Dedifferentiated amniotic fluid mesenchymal stem cell (primary cell): ENCODE data around the gene PDGFD.
"Not testable (repeated sequence)": the region's sequence is repeated elsewhere in the genome, so short reads cannot be mapped to it uniquely, and the experiment has no call there.

Experiments used
- DNase-seq: peaks from one replicate; pipeline ENCODE4 v3.0.0-alpha.2; 2016; ENCODE audit errors: extremely low spot score

The PDGFD gene

GRCh38 chr11:104054911-104055529, 108.9 kb downstream of the PDGFD start:
- DNase-seq = no peak

- no peak for DNase-seq
Measured at GRCh38 chr11:104053743-104054478, 110.0 kb downstream of the PDGFD start.

- DNase-seq = no peak
Measured at GRCh38 chr11:104051778-104052177, 112.2 kb downstream of the PDGFD start.

DNA sequence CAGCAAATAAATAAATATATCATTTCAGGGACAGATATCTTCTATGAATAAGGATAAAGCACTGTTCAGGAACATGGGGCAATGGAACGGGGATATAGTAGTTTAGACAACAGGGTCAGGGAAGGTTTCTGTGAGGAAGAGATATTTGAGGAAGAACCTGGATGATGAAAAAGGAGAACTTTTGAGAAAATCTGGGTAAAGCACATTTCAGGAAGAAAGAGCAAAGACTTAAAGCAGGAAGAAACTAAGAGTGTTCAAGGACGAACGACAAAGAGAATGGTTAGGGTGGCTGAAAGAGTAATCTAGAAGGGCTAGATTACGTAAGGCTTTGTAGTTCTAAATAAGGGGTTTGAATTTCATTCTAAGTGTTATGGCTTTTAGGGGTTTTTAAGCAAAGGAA, 114.8 kb downstream of the PDGFD start:
- DNase-seq = no peak

- DNase-seq = not testable (repeated sequence)
Measured at GRCh38 chr11:104046858-104047257, 117.1 kb downstream of the PDGFD start.

- DNase-seq = no peak
Measured at GRCh38 chr11:104046331-104046730, 117.6 kb downstream of the PDGFD start.

- DNase-seq = no peak
Measured at GRCh38 chr11:104043678-104044239, 120.2 kb downstream of the PDGFD start.

GRCh38 chr11:104043142-104043541, 120.8 kb downstream of the PDGFD start:
- DNase-seq = no peak

GRCh38 chr11:104041792-104042191, 122.2 kb downstream of the PDGFD start:
- DNase-seq = no peak

GRCh38 chr11:104036995-104037394, 127.0 kb downstream of the PDGFD start:
- DNase-seq = no peak

GRCh38 chr11:104036588-104036987, 127.4 kb downstream of the PDGFD start, which contains the start of gene DDI1:
Gene DDI1, plus strand, starts transcription at chr11:104036640. Its CDS starts 183 bp downstream, at chr11:104036823.
- DNase-seq = no peak

- no peak for DNase-seq
Measured at GRCh38 chr11:104033561-104033960, 130.4 kb downstream of the PDGFD start.

DNA sequence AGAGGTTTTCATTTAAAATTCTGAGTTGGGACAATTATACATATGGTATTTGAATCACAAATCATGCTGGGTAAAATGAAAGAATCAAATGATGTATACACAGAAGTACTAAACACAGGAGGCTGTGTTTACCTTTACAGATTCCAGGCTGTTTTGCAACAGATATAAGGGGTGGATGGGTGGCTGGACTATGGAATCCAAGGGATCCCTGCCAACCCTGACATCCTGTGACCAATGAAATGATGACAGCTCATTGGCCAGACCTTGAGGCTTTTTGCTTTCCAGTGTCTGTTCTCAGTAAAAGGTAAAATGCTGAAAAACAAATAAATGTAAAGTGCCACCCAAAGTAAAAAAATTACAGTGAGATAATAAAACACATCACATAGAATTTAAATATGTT, 130.8 kb downstream of the PDGFD start:
- no peak for DNase-seq

DNA sequence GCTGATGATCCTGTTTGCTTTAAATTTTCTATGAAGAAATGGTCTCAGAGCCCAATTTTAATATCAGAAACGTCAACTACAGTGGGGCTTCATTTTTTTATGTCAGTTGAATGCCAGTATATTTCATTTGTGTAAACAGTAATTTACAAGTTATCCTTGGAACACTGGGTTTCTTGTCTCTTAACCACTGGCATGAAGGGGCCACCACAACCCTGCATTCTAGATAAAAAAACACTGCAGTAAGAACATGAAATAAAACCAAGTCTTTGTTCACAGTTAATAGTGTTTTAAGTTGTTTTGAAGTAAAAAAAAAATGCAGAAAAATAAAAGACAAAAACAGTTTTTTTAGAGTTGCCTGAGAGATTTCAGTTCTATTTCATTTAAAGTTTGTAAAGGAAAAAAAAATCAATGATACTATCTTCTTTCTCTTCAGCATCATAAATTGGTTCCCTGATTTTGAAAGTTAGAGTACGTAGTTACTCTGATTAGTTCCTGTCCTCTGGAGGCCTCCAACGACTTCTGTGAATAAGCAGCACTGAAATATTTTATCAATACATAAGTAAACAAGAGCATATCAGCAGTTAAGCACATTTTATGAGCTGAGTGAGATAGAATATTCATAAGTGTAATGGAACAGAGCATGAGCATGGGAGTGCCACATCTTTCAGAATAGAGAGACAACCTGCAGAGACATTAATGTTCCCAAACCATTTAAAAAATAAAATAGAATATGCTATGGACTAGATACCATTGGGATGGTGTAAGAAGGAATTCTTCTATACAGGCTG, 135.3 kb downstream of the PDGFD start:
- no peak for DNase-seq

DNA sequence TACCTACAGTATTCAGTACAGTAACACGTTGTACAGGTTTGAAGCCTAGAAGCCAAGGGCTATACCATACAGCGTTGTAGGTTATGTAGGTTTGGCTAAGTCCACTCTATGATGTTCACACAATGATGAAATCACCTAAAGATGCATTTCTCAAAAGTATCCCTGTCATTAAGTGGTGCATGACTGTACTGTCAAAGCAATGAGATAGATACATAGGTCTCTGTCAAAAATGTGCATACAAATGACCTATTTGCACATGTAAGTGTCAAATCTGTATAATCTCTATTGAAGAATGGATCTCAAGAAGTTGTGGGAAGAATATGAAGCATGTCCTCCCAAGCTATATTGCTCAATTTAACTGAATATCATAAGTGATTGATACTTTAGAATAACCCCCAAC, 139.4 kb downstream of the PDGFD start:
- DNase-seq = no peak

- DNase-seq = no peak
Measured at GRCh38 chr11:104015649-104016415, 148.1 kb downstream of the PDGFD start.

GRCh38 chr11:104011044-104011443, 152.9 kb downstream of the PDGFD start:
- no peak for DNase-seq

GRCh38 chr11:104009744-104010143, 154.2 kb downstream of the PDGFD start:
- no peak for DNase-seq

DNA sequence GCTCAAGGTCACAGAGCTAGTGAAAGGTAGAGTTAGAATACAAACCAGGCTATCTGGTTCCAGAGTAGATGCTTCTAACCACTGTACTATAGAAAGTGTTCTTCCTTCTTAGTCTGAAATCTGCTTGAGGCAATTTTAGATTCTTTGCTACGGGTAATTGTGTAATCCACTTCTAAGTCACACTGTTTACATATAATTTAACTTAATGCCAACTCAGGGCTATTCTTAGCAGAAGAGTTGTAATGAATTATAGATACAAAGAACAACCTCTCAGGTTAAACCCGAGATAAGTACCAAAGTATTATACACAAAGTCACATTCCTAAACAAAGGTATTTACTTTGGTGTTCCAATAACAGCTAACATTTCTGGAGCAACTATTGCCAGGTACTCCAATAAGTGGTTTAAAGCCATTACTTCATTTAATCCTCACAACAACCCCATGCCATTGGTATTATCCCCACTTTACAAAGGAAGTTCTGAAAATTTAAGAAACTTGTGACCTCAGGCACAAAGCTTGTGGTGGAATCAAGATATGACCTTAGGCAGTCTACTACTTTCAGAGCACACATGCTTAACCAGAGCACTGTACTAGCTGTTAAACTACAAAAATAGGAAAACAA, 158.6 kb downstream of the PDGFD start:
- DNase-seq = no peak

DNA sequence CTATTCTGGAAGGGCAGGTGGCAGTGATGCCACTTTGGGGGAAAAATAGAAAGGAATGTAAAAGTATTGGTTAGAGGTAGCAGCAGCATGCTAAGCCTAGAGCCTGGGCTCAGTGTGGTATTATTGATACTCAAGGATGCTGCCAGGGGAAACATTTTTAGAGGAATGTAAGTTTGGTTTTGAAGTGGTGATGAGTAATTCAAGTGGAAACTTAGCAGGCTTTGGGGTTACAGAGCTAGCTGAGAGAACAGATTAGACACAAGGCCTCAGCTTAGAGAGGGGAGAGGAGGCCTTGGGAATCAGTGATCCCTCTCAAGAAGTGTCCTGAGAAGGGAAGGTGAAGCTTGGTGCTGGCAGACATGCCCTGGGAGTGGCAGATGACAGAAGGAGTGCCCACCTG, 160.5 kb downstream of the PDGFD start:
- no peak for DNase-seq

DNA sequence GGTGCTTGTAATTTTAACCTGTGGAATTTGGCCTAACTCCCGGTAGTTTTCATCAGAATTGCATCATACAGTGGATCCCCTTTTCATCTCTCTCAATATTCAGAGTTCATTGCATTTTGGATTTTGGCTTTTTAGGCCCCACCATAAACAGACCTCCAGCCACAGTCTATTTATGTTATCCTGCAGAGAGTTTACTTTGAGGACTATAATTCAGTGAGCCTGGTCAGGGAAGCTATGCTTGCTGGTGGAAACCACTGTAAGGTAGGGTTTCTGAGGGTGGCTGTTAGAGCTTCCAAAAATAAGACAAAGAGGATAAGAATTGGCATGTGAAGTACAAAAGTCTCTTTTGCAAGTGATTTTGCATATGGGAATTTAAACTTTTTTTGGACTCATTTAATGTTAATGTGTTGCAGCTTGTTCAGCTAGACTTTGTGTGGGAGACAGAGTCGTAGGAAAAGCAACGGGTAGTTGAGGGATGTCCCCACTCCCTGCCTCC, 162.3 kb downstream of the PDGFD start:
- DNase-seq = no peak
